Measurements from ENCODE around the gene TSPAN4. TPM values are rescaled to one million over a fixed set of nuclear protein-coding genes. Genes with fewer than 3 reads are reported as not detected.

TSPAN4 gene
- total and polyA plus RNA-seq, 3 experiments from 2014 or later = 4.4 to 9.4 (median 8.8) TPM

DNA sequence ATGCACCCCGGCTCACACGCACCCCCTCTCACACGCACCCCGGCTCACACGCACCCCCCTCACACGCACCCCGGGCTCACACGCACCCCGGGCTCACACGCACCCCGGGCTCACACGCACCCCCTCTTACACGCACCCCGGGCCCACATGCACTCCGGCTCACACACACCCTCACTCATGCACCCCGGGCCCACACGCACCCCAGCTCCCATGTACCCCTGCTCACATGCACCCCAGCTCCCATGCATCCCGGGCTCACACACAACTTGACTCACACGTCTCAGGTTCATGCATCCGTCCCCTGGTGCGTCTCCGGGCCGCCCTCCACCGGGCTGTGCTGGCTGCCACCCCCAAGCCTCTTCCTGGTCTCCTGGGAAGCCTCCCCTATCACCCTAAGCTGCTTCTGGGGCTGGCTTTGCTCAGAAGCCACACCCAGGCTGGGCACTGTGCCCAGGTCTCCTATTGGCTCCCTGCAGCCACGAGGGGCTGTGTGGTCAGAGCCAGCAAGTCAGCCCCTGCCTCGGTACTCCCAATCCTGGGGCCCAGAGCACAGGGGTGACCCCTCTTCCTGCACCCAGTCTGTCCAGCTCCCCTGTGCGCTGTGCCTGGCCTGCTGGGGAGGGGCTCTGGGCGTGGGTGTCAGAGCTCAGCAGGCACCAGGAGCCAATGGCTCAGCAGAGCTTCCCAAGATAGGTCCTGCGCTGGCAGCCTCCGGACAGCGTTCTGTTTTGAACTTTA is 16.9 kb downstream of the TSPAN4 start:
- Histone ChIP-seq H3K27ac (ENCODE audit: low read depth, low read length) (no peak overlapping the region), H3K4me3 (ENCODE audit: low read length) (no peak overlapping the region), H3K9me3 (ENCODE audit: low read length) (no peaks in the 10 kb centered on the region), H3K36me3 (ENCODE audit: insufficient read depth, low read length) (no peaks in the 10 kb centered on the region), H3K4me1 (ENCODE audit: insufficient read depth, low read length) (no peaks in the 10 kb centered on the region), H3K27me3 (ENCODE audit: insufficient read depth, low read length, poor library complexity, severe bottlenecking) (no peaks in the 10 kb centered on the region)
- DNase-seq = no peak
- ChIA-PET CTCF (no interaction called here), POLR2A (no interaction called here)
- peaks cover 4 to 8% (median 5%) of the 10 kb centered on the region in 3 donors for H3K4me1 Mint-ChIP-seq
- no peak overlapping the region for H3K27ac Mint-ChIP-seq
- H3K4me3 Mint-ChIP-seq = no peak overlapping the region
- H3K36me3 Mint-ChIP-seq = no peaks in the 10 kb centered on the region
- H3K27me3 Mint-ChIP-seq = no peaks in the 10 kb centered on the region
- H3K9me3 Mint-ChIP-seq = no peaks in the 10 kb centered on the region

DNA sequence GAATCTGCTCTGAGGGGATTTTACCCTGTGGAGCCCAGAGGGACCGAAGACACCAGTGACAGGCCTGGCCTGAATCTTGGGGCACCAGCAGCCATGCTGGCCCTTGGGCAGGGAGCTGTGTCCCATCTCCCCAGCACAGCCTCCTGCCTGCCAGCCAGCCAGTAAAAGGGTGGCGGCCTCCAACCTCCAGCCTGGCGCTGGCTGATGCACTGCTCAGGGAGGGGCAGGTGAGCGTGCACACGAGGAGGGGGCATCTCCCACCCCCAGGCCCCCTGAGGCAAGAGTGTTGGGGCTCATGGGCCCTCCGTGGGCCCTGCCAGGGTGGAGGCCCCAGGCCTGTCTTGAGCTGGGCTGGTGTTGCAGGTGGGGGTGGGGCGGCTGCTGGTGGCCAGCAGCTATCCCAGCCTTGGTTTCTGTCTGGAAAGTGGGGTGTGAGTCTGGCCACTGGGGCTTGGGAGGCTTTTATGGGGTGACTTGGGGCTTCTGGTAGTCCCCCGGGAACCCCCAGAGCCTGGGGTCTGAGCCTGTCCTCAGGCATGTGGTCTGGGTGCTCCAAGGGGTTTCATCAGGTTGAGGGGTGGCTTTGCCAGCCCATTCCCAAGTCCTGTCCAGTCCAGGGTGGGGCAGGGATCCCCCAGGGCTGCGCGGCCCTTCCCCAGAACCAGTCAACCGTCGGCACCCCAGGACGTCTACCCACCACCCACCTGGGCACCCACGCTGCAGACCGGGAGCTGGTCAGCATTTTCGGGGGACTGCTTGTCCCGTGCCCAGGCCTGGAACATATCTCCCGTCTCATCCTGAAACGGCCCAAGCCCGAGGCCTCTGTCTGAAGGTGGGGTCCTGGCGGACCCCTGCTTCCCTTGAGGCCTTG is 17.8 kb downstream of the TSPAN4 start:
- CTCF ChIA-PET = no interaction called here
- Mint-ChIP-seq H3K4me1 (peaks cover 4 to 8% (median 5%) of the 10 kb centered on the region in 3 donors), H3K27ac (no peak overlapping the region), H3K36me3 (no peaks in the 10 kb centered on the region), H3K27me3 (no peaks in the 10 kb centered on the region), H3K4me3 (no peak overlapping the region), H3K9me3 (no peaks in the 10 kb centered on the region)
- Histone ChIP-seq H3K9me3 (ENCODE audit: low read length) (no peaks in the 10 kb centered on the region), H3K36me3 (ENCODE audit: insufficient read depth, low read length) (no peaks in the 10 kb centered on the region), H3K27ac (ENCODE audit: low read depth, low read length) (no peak overlapping the region), H3K4me1 (ENCODE audit: insufficient read depth, low read length) (no peaks in the 10 kb centered on the region), H3K4me3 (ENCODE audit: low read length) (no peak overlapping the region), H3K27me3 (ENCODE audit: insufficient read depth, low read length, poor library complexity, severe bottlenecking) (no peaks in the 10 kb centered on the region)
- POLR2A ChIA-PET = no interaction called here
- DNase-seq = no peak

DNA sequence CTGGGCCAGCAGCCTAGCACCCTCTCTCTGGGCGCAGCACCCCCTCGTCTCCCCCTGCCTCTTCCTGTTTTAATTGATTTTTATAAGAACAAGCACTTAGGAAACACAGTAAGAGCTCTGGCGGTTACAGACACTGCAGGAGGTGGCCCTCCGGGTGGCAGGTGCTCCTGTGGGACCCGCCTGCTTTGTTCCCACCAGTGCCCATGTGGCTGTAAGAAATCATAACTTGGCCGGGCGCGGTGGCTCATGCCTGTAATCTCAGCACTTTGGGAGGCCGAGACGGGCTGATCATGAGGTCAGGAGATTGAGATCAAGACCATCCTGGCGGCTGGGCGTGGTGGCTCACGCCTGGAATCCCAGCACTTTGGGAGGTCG is 18.4 kb downstream of the TSPAN4 start:
- Mint-ChIP-seq H3K36me3 (no peaks in the 10 kb centered on the region), H3K27me3 (no peaks in the 10 kb centered on the region), H3K4me1 (peaks cover 4 to 8% (median 5%) of the 10 kb centered on the region in 3 donors), H3K4me3 (no peak overlapping the region), H3K27ac (no peak overlapping the region), H3K9me3 (no peaks in the 10 kb centered on the region)
- no peak for DNase-seq
- no peaks in the 10 kb centered on the region for H3K4me1 ChIP-seq (ENCODE audit: insufficient read depth, low read length)
- H3K27ac ChIP-seq (ENCODE audit: low read depth, low read length) = no peak overlapping the region
- no peaks in the 10 kb centered on the region for H3K36me3 ChIP-seq (ENCODE audit: insufficient read depth, low read length)
- ChIA-PET CTCF (no interaction called here), POLR2A (no interaction called here)
- no peak overlapping the region for H3K4me3 ChIP-seq (ENCODE audit: low read length)
- H3K27me3 ChIP-seq (ENCODE audit: insufficient read depth, low read length, poor library complexity, severe bottlenecking) = no peaks in the 10 kb centered on the region
- no peaks in the 10 kb centered on the region for H3K9me3 ChIP-seq (ENCODE audit: low read length)

DNA sequence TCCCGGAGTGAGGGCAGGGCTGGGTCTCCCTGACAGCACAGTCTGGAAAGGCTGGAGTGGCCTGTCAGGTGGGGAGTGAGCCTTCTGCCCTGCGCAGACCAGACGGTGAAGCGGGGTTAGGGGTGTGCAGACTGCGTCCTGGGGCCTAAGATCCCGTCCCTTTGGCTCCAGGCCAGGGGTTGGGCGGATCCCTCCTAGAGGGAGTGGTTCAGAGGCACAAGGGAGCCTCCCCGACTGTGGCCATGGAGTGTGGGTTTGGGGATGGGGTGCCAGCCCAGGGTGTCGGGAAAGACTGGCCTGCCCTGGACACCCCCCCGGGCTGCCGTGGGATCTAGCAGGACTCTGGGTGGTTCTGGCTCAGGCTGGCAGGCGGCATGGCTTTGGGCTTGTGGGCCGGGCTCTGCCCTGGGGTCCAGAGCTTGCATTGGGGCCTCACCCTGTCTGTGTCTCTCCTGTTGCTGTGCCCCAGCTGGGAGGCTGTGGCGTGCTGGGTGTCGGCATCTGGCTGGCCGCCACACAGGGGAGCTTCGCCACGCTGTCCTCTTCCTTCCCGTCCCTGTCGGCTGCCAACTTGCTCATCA is 19.5 kb downstream of the TSPAN4 start:
- peaks cover 0 to under 1% (median under 1%) of the 10 kb centered on the region in 3 donors for H3K4me1 Mint-ChIP-seq

DNA sequence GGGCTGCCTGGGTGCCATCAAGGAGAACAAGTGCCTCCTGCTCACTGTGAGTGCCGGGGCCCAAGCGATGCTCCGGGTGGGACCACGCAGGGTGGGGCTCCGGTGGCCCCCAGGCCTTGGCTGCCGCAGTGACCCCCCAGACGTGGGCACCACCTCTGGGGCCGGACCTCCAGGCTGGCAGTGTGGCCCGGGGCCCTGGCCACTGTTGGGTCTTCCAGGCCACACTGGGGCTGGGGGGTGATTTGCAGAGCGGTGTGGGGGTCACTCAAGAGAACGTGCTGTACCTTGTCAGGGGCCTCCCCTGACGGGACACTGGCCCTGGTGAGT is 20.0 kb downstream of the TSPAN4 start:
- Mint-ChIP-seq H3K27me3 (no peaks in the 10 kb centered on the region), H3K4me3 (no peak overlapping the region), H3K9me3 (no peaks in the 10 kb centered on the region), H3K36me3 (no peaks in the 10 kb centered on the region), H3K4me1 (no peaks in the 10 kb centered on the region), H3K27ac (no peak overlapping the region)
- ChIA-PET POLR2A (no interaction called here), CTCF (no interaction called here)
- Histone ChIP-seq H3K27ac (ENCODE audit: low read depth, low read length) (no peak overlapping the region), H3K4me3 (ENCODE audit: low read length) (no peak overlapping the region), H3K36me3 (ENCODE audit: insufficient read depth, low read length) (no peaks in the 10 kb centered on the region), H3K27me3 (ENCODE audit: insufficient read depth, low read length, poor library complexity, severe bottlenecking) (no peaks in the 10 kb centered on the region), H3K9me3 (ENCODE audit: low read length) (no peaks in the 10 kb centered on the region), H3K4me1 (ENCODE audit: insufficient read depth, low read length) (no peaks in the 10 kb centered on the region)
- DNase-seq = no peak

More for the DNA sequence above, 19.5 kb downstream of the TSPAN4 start:
- Histone ChIP-seq H3K9me3 (ENCODE audit: low read length) (no peaks in the 10 kb centered on the region), H3K4me3 (ENCODE audit: low read length) (no peak overlapping the region), H3K27me3 (ENCODE audit: insufficient read depth, low read length, poor library complexity, severe bottlenecking) (no peaks in the 10 kb centered on the region), H3K27ac (ENCODE audit: low read depth, low read length) (no peak overlapping the region), H3K4me1 (ENCODE audit: insufficient read depth, low read length) (no peaks in the 10 kb centered on the region), H3K36me3 (ENCODE audit: insufficient read depth, low read length) (no peaks in the 10 kb centered on the region)
- no peak for DNase-seq
- POLR2A ChIA-PET = no interaction called here
- no peaks in the 10 kb centered on the region for H3K9me3 Mint-ChIP-seq
- no peak overlapping the region for H3K27ac Mint-ChIP-seq
- H3K4me3 Mint-ChIP-seq = no peak overlapping the region
- H3K36me3 Mint-ChIP-seq = no peaks in the 10 kb centered on the region
- CTCF ChIA-PET = no interaction called here
- H3K27me3 Mint-ChIP-seq = no peaks in the 10 kb centered on the region

DNA sequence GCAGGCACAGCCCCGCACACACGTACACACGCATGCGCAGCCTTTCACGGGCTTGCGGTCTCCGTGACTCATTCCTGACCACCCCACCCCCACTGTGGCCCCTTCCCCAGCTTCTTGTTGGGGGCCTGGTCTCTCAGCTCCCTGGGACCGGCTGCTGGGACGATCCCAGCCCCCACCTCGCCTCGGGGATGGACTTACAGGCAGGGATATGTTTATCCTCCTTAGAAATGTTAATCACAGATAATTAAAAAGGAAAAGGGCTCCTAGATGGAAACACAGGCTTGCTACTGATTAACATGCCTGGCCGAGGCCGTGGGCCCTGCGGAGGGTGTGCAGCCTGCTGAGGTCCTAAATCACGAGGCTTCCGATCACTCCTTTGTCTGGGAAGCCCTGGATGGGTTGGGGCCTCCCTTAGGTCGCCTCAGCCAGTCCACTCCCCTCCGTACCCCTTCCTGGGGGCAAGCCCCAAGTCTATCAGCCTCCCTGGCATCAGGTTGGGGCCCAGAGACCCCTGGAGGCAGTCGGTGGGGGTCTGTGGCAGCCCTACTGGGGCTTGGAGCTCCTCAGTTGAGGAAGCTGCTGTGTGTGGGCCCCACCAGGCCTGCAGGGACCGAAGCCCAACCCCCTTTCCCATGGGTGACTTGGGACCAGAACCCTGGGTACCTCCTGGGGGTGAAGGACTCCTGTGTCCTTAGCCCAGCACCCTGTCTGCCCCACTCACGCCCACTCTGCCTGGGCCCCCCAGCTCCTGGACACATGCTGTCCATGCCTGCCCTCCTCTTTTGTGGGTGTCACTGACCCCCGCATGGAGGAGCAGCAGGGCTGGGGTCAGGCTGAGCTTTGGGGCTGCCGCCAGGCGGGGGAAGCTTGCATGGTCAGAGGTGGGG is 20.6 kb downstream of the TSPAN4 start:
- Mint-ChIP-seq H3K36me3 (no peaks in the 10 kb centered on the region), H3K27ac (no peak overlapping the region), H3K4me1 (no peaks in the 10 kb centered on the region), H3K27me3 (no peaks in the 10 kb centered on the region), H3K4me3 (no peak overlapping the region), H3K9me3 (no peaks in the 10 kb centered on the region)
- no peaks in the 10 kb centered on the region for H3K36me3 ChIP-seq (ENCODE audit: insufficient read depth, low read length)
- no peaks in the 10 kb centered on the region for H3K27me3 ChIP-seq (ENCODE audit: insufficient read depth, low read length, poor library complexity, severe bottlenecking)
- no peak overlapping the region for H3K27ac ChIP-seq (ENCODE audit: low read depth, low read length)
- ChIA-PET CTCF (no interaction called here), POLR2A (no interaction called here)
- H3K9me3 ChIP-seq (ENCODE audit: low read length) = no peaks in the 10 kb centered on the region
- H3K4me3 ChIP-seq (ENCODE audit: low read length) = no peak overlapping the region
- no peak for DNase-seq
- no peaks in the 10 kb centered on the region for H3K4me1 ChIP-seq (ENCODE audit: insufficient read depth, low read length)

DNA sequence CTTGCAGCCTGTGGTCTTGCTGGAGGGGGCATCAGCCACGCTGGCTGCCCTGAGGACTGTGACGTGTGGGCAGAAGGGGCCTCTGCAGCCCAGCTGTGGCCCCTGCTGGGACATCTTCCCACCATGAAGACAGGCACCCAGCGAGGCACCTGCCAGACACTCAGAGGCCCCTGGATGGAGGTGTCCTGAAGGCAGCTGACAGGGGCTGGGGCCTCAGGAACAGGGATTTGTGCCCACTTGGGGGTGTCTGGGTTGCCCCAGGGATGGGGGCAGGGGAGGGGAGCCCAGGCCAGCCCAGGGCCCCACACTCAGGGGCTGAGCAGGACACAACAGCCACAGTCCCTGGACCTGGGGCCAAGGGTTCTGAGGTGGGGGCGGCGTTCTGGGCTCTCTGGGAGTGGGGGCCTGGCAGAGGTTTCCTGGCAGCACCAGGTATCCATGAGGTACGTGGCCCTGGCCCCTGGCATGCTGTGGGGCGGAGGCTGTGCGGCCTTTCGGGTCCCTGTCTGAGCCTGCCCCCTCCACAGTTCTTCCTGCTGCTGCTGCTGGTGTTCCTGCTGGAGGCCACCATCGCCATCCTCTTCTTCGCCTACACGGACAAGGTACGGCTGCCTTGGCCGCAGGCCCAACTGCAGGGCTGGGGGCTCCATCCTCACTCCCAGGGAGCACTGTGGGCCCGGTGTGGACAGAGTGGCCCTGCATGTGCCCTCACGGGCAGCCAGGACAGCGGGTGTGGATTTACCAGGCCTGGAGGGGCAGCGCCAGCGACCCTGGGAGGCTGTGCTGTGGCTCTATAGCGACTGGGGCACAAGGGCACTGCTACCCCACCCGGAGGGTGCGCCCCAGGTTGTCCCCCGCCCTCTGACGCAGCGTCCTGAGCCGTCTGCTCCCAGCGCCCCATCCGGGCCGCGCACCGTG is 21.5 kb downstream of the TSPAN4 start:
- no peaks in the 10 kb centered on the region for H3K27me3 ChIP-seq (ENCODE audit: insufficient read depth, low read length, poor library complexity, severe bottlenecking)
- POLR2A ChIA-PET = no interaction called here
- H3K9me3 ChIP-seq (ENCODE audit: low read length) = no peaks in the 10 kb centered on the region
- H3K36me3 Mint-ChIP-seq = peaks cover 0 to 2% (median 0%) of the 10 kb centered on the region in 3 donors
- H3K4me3 ChIP-seq (ENCODE audit: low read length) = no peak overlapping the region
- H3K27me3 Mint-ChIP-seq = no peaks in the 10 kb centered on the region
- no peak overlapping the region for H3K4me3 Mint-ChIP-seq
- no peaks in the 10 kb centered on the region for H3K9me3 Mint-ChIP-seq
- H3K36me3 ChIP-seq (ENCODE audit: insufficient read depth, low read length) = no peaks in the 10 kb centered on the region
- CTCF ChIA-PET = no interaction called here
- no peak for DNase-seq
- H3K4me1 Mint-ChIP-seq = no peaks in the 10 kb centered on the region
- no peaks in the 10 kb centered on the region for H3K4me1 ChIP-seq (ENCODE audit: insufficient read depth, low read length)
- H3K27ac Mint-ChIP-seq = peak overlapping the region in 1 of 8 donors; percentile 46
- H3K27ac ChIP-seq (ENCODE audit: low read depth, low read length) = no peak overlapping the region

All from CD8-positive, alpha-beta memory T cell (primary cell).